Heart left ventricle (tissue), 13 donors: ENCODE results near the gene PRRT1B.

Experiments used
- CTCF ChIP-seq, 12 donors: fragments of 200-600 bp; sonication (generic) in 4 of 12; IDR thresholded peaks; one replicate each; pipeline versions ENCODE4 v1.5.0 to v1.8.0; 2018 to 2022; ENCODE audit warnings: antibody characterized with exemption in 12 of 12, mild to moderate bottlenecking in 5 of 12
- POLR2A ChIP-seq, 2 donors: fragments of 450-650 bp; IDR thresholded peaks; one replicate each; pipeline ENCODE4 v1.6.1; 2017; ENCODE audit warnings: antibody characterized with exemption in 2 of 2, mild to moderate bottlenecking in 2 of 2, moderate library complexity in 2 of 2
- donor health status: ischemic (EF 13 %, LVEDD 7.1; RV severe dilation, severe dysfunction).
- donor health status: DM: no; HTN: yes; CAD: no.
- donor health status: DM: no; HTN: no; CAD: no.
- donor health status: ischemic (EF 25% LVEDD 6.9; RV normal size, moderate dysfunction).
- donor health status: ischemic (EF 25% LVEDD 5.7; RV mildly dilated, moderate dysfunction).
- donor health status: ischemic (EF 35%, LVEDD 5.7; RV mildly dilated, moderate dysfunction).
- donor health status: nonischemic (EF 11% LVEDD 7.7; RV severe dilation, severe dysfunction).
- donor health status: DM: yes; HTN: yes; CAD: no.
- donor health status: PGD.
- donor health status: ischemic (EF 29% LVEDD 5.4; RV normal size, mild dysfunction).
- donor health status: nonischemic (EF 23%, LVEDD 6.1; RV moderate dilation, normal function).

DNA sequence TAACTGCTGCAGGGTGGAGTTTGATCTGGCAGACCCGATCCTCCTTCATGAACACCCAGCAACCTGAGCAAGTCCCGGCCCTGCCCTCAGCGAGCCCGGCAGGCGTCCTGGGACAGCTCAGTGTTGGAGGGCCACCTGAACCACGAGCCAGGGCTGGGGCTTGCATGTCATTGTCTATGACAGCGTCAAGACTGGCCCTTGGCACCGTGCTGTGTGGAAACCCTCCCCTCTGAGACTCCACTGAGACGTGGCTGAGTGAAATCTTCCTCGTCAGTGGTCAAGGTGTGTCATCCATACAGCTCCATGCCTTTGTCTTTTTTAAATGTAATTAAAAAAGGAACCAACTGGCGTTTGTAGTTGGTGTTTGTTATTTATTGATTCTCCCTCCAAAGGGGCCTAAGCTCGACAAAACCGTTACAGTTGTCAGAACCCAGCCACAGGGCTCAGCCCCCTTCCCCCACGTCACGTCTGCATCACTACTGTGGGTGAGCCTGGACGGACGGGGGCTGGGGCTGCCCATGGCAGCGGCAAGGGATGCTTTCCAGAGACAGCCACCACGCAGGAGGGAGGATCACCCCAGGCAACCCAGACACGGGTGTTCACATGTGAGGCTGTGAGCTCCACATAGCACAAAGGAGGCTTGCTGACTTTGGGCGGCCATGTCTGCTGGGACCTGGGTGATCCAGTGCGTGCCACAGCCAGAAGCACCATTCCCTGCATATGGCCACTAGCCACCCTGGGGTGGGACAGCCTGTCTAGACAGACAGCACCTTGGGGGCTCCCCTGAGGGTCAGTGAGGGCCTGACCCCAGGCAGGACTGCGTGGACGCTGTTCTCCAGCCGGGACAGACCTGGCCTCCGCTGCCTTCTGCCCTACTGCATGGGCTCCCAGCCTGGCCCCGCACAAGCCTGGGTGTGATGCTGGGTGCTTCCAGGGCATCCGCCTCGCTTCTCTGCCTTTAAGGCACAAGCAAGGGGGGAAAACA, 21.6 kb upstream of the PRRT1B start:
- TF ChIP-seq CTCF (IDR thresholded peaks at IDR 0.05) (no peak), POLR2A (IDR thresholded peaks at IDR 0.05) (no peak)
